ENCODE data around the gene ZNF711. TPM values are rescaled to one million over a fixed set of nuclear protein-coding genes. Genes with fewer than 3 reads are reported as not detected.

The ZNF711 gene
- polyA plus RNA-seq, 1 donor from 2014 or later: 321 TPM

GRCh38 chrX:85213792-85214530 lies 29.8 kb upstream of the ZNF711 start:
- Histone ChIP-seq H3K9ac (ENCODE audit: low read length) (no peak overlapping the region), H3K36me3 (ENCODE audit: insufficient read depth, low read length) (no peaks in the 10 kb centered on the region), H3K4me2 (ENCODE audit: low read length) (no peak overlapping the region), H2AFZ (ENCODE audit: low read depth, low read length) (no peak overlapping the region), H3F3A (ENCODE audit: insufficient read depth, low read length, poor library complexity, severe bottlenecking) (no peaks in the 10 kb centered on the region), H3K9me3 (ENCODE audit: low read length) (no peaks in the 10 kb centered on the region), H3K27ac (ENCODE audit: low read length) (no peak overlapping the region), H3K79me2 (replicated peaks; ENCODE audit: insufficient read depth, low read length) (no peaks in the 10 kb centered on the region), H3K4me3 (ENCODE audit: low read length) (no peak overlapping the region), H3K9me2 (ENCODE audit: insufficient read depth, low read length) (no peaks in the 10 kb centered on the region), H3K27me3 (ENCODE audit: insufficient read depth, low read depth, low read length) (no peaks in the 10 kb centered on the region), H4K20me1 (ENCODE audit: insufficient read depth) (no peaks in the 10 kb centered on the region)
- TF ChIP-seq REST (IDR thresholded peaks at IDR 0.05; ENCODE audit: borderline replicate concordance) (no peak), RAD21 (conservative IDR thresholded peaks at IDR 0.05) (no peak), SMC3 (conservative IDR thresholded peaks at IDR 0.05; ENCODE audit: poor library complexity) (no peak), POLR2AphosphoS5 (IDR thresholded peaks at IDR 0.05) (no peak), MXI1 (conservative IDR thresholded peaks at IDR 0.05; ENCODE audit: poor library complexity, severe bottlenecking) (no peak), TAF1 (IDR thresholded peaks at IDR 0.05; ENCODE audit: low read depth) (no peak), EP300 (conservative IDR thresholded peaks at IDR 0.05; ENCODE audit: poor library complexity, severe bottlenecking) (no peak), EZH2 (IDR thresholded peaks at IDR 0.05; ENCODE audit: borderline replicate concordance, insufficient read depth, low read length, poor library complexity, severe bottlenecking) (no peak)
- TF ChIP-seq, protein P1, sequence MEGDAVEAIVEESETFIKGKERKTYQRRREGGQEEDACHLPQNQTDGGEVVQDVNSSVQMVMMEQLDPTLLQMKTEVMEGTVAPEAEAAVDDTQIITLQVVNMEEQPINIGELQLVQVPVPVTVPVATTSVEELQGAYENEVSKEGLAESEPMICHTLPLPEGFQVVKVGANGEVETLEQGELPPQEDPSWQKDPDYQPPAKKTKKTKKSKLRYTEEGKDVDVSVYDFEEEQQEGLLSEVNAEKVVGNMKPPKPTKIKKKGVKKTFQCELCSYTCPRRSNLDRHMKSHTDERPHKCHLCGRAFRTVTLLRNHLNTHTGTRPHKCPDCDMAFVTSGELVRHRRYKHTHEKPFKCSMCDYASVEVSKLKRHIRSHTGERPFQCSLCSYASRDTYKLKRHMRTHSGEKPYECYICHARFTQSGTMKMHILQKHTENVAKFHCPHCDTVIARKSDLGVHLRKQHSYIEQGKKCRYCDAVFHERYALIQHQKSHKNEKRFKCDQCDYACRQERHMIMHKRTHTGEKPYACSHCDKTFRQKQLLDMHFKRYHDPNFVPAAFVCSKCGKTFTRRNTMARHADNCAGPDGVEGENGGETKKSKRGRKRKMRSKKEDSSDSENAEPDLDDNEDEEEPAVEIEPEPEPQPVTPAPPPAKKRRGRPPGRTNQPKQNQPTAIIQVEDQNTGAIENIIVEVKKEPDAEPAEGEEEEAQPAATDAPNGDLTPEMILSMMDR (IDR thresholded peaks at IDR 0.05; ENCODE audit: poor library complexity, severe bottlenecking): no peak

DNA sequence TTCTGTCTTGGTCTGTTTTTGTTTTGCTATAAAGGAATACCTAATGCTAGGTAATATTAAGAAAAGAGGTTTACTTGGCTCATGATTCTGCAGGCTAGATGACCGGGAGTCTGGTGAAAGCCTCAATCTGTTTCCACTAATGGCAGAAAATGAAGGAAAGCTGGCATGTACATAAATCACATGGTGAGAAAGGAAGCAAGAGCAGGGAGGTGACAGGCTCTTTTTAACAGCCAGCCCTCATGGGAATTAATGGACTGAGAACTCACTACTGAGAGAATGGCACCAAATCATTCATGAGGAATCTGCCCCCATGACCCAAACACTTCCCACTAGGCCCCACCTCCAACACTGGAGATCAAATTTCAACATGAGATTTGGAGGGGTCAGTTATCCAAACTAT lies 27.8 kb upstream of the ZNF711 start:
- Histone ChIP-seq H2AFZ (ENCODE audit: low read depth, low read length) (no peak overlapping the region), H3F3A (ENCODE audit: insufficient read depth, low read length, poor library complexity, severe bottlenecking) (no peaks in the 10 kb centered on the region), H3K4me3 (ENCODE audit: low read length) (no peak overlapping the region), H3K36me3 (ENCODE audit: insufficient read depth, low read length) (no peaks in the 10 kb centered on the region), H3K79me2 (replicated peaks; ENCODE audit: insufficient read depth, low read length) (no peaks in the 10 kb centered on the region), H3K27ac (ENCODE audit: low read length) (no peak overlapping the region), H3K9me2 (ENCODE audit: insufficient read depth, low read length) (no peaks in the 10 kb centered on the region), H3K9me3 (ENCODE audit: low read length) (no peaks in the 10 kb centered on the region), H4K20me1 (ENCODE audit: insufficient read depth) (no peaks in the 10 kb centered on the region), H3K9ac (ENCODE audit: low read length) (no peak overlapping the region), H3K27me3 (ENCODE audit: insufficient read depth, low read depth, low read length) (no peaks in the 10 kb centered on the region), H3K4me2 (ENCODE audit: low read length) (no peak overlapping the region)
- TF ChIP-seq EZH2 (IDR thresholded peaks at IDR 0.05; ENCODE audit: borderline replicate concordance, insufficient read depth, low read length, poor library complexity, severe bottlenecking) (no peak), TAF1 (IDR thresholded peaks at IDR 0.05; ENCODE audit: low read depth) (no peak), REST (IDR thresholded peaks at IDR 0.05; ENCODE audit: borderline replicate concordance) (no peak), SMC3 (conservative IDR thresholded peaks at IDR 0.05; ENCODE audit: poor library complexity) (no peak)

Measured in neural cell (in vitro differentiated cells).